Osteocyte (in vitro differentiated cells): ENCODE data around the gene GLB1L2. TPM values are rescaled to one million over a fixed set of nuclear protein-coding genes. Genes with fewer than 3 reads are reported as not detected.
A peak's percentile ranks its signal among the peaks of the same experiment; 100 is the strongest.

Source experiments
- DNase-seq: peaks from one replicate; pipeline ENCODE4 v3.0.0; 2021; ENCODE audit warnings: mixed read lengths; ENCODE audit not compliant: unreplicated experiment; ENCODE audit errors: extremely low spot score
- H3K27ac Mint-ChIP-seq: one replicate; pipeline ENCODE4 v1.8.0; 2021; ENCODE audit warnings: mild to moderate bottlenecking, mixed read lengths; ENCODE audit not compliant: unreplicated experiment
- H3K27me3 Mint-ChIP-seq: one replicate; pipeline ENCODE4 v1.8.0; 2021; ENCODE audit warnings: mixed read lengths; ENCODE audit not compliant: unreplicated experiment
- H3K36me3 Mint-ChIP-seq: one replicate; pipeline ENCODE4 v1.8.0; 2021; ENCODE audit warnings: mixed read lengths; ENCODE audit not compliant: unreplicated experiment
- H3K4me1 Mint-ChIP-seq: one replicate; pipeline ENCODE4 v1.8.0; 2021; ENCODE audit warnings: mixed read lengths; ENCODE audit not compliant: unreplicated experiment
- H3K4me3 Mint-ChIP-seq: one replicate; pipeline ENCODE4 v1.8.0; 2021; ENCODE audit warnings: mild to moderate bottlenecking, moderate library complexity, mixed read lengths; ENCODE audit not compliant: unreplicated experiment
- H3K9me3 Mint-ChIP-seq: one replicate; pipeline ENCODE4 v1.8.0; 2021; ENCODE audit warnings: mixed read lengths; ENCODE audit not compliant: unreplicated experiment
- CTCF ChIP-seq: fragments of 200-600 bp; sonication (generic); IDR thresholded peaks from 2 replicates; pipeline ENCODE4 v1.5.0; 2021; ENCODE audit warnings: antibody characterized with exemption, mild to moderate bottlenecking, moderate library complexity
- total RNA-seq: library from RNA; stranded (reverse); gene quantifications from 2 replicates; pipeline ENCODE4 v1.2.1, GENCODE V29; 2021

The GLB1L2 gene
- total RNA-seq, 1 donor from 2014 or later: not detected

- Mint-ChIP-seq H3K27ac (no peak overlapping the region), H3K9me3 (peaks cover under 1% of the 10 kb centered on the region), H3K4me3 (no peak overlapping the region), H3K4me1 (no peaks in the 10 kb centered on the region), H3K36me3 (no peaks in the 10 kb centered on the region), H3K27me3 (peaks cover 13% of the 10 kb centered on the region)
- no peak for TF ChIP-seq CTCF
- no peak for DNase-seq
Observed at GRCh38 chr11:134358856-134359490, 27.2 kb downstream of the GLB1L2 start.

- H3K27ac Mint-ChIP-seq: no peak overlapping the region
- H3K36me3 Mint-ChIP-seq: no peaks in the 10 kb centered on the region
- H3K4me1 Mint-ChIP-seq: no peaks in the 10 kb centered on the region
- no peak for TF ChIP-seq CTCF
- H3K27me3 Mint-ChIP-seq: peaks cover 12% of the 10 kb centered on the region
- H3K4me3 Mint-ChIP-seq: no peak overlapping the region
- no peak for DNase-seq
- no peaks in the 10 kb centered on the region for H3K9me3 Mint-ChIP-seq
Observed at GRCh38 chr11:134359646-134360045, 27.9 kb downstream of the GLB1L2 start.

GRCh38 chr11:134360050-134360835 is 28.5 kb downstream of the GLB1L2 start:
- no peak overlapping the region for H3K4me3 Mint-ChIP-seq
- peak; percentile 91 for TF ChIP-seq CTCF
- no peaks in the 10 kb centered on the region for H3K36me3 Mint-ChIP-seq
- H3K4me1 Mint-ChIP-seq: no peaks in the 10 kb centered on the region
- no peak overlapping the region for H3K27ac Mint-ChIP-seq
- peaks cover 6% of the 10 kb centered on the region for H3K27me3 Mint-ChIP-seq
- H3K9me3 Mint-ChIP-seq: no peaks in the 10 kb centered on the region
- peak; percentile 95 for DNase-seq

- Mint-ChIP-seq H3K36me3 (no peaks in the 10 kb centered on the region), H3K4me1 (no peaks in the 10 kb centered on the region), H3K9me3 (no peaks in the 10 kb centered on the region), H3K4me3 (no peak overlapping the region), H3K27me3 (no peaks in the 10 kb centered on the region), H3K27ac (no peak overlapping the region)
- DNase-seq: no peak
- TF ChIP-seq CTCF: no peak
Observed at GRCh38 chr11:134361661-134362060, 29.9 kb downstream of the GLB1L2 start.

- Mint-ChIP-seq H3K9me3 (no peaks in the 10 kb centered on the region), H3K4me1 (no peaks in the 10 kb centered on the region), H3K4me3 (no peak overlapping the region), H3K27me3 (peaks cover 2% of the 10 kb centered on the region), H3K36me3 (no peaks in the 10 kb centered on the region), H3K27ac (no peak overlapping the region)
- TF ChIP-seq CTCF: no peak
- DNase-seq: no peak
Observed at GRCh38 chr11:134362192-134362901, 30.6 kb downstream of the GLB1L2 start.
